HG02884 (cell line): Measurements from ENCODE around the gene DNAJC10.
"Not testable (repeated sequence)": the region's sequence is repeated elsewhere in the genome, so short reads cannot be mapped to it uniquely, and the experiment has no call there.

Experiments
- ATAC-seq: cut with Tn5 transposase; IDR thresholded peaks from one replicate; pipeline ENCODE4 v1.9.1; 2021; ENCODE audit warnings: mild to moderate bottlenecking, moderate library complexity; ENCODE audit not compliant: unreplicated experiment

DNAJC10 gene

GRCh38 chr2:182715892-182716649 lies at the start of gene DNAJC10:
Gene DNAJC10 (plus strand): TSS chr2:182716257. CDS start chr2:182718087, 1,830 bp downstream.
- ATAC-seq = peak; percentile 82

GRCh38 chr2:182666674-182667314 lies 49.3 kb upstream of the DNAJC10 start:
- peak; percentile 85 for ATAC-seq

GRCh38 chr2:182667315-182667695 lies 48.8 kb upstream of the DNAJC10 start:
- ATAC-seq = peak; percentile 18

- no peak for ATAC-seq
These were observed 47.4 kb upstream of the DNAJC10 start for GRCh38 chr2:182668671-182669070.

GRCh38 chr2:182672466-182673165 lies 43.4 kb upstream of the DNAJC10 start:
- ATAC-seq = no peak

- no peak for ATAC-seq
These were observed 35.2 kb upstream of the DNAJC10 start for GRCh38 chr2:182680837-182681236.

- no peak for ATAC-seq
These were observed 33.8 kb upstream of the DNAJC10 start for GRCh38 chr2:182682210-182682609.

GRCh38 chr2:182685559-182685958 lies 30.5 kb upstream of the DNAJC10 start:
- no peak for ATAC-seq

- ATAC-seq = not testable (repeated sequence)
These were observed 29.3 kb upstream of the DNAJC10 start for GRCh38 chr2:182686763-182687162.

GRCh38 chr2:182694189-182694588 lies 21.9 kb upstream of the DNAJC10 start:
- no peak for ATAC-seq

- ATAC-seq = no peak
These were observed 20.3 kb upstream of the DNAJC10 start for GRCh38 chr2:182695776-182696175.

GRCh38 chr2:182698671-182699070 lies 17.4 kb upstream of the DNAJC10 start:
- no peak for ATAC-seq

GRCh38 chr2:182705761-182706160 lies 10.3 kb upstream of the DNAJC10 start:
- no peak for ATAC-seq

GRCh38 chr2:182706751-182707150 lies 9.3 kb upstream of the DNAJC10 start:
- ATAC-seq = no peak

- ATAC-seq = no peak
These were observed 2.5 kb upstream of the DNAJC10 start for GRCh38 chr2:182713601-182714000.

GRCh38 chr2:182715121-182715891 lies 751 bp upstream of the DNAJC10 start:
- no peak for ATAC-seq

- ATAC-seq = peak; percentile 1
These were observed 558 bp downstream of the DNAJC10 start for GRCh38 chr2:182716650-182716979.

GRCh38 chr2:182717416-182717815 lies 1.4 kb downstream of the DNAJC10 start:
- ATAC-seq = peak; percentile 29

- no peak for ATAC-seq
These were observed 1.8 kb downstream of the DNAJC10 start for GRCh38 chr2:182717816-182718215.

GRCh38 chr2:182718459-182718858 lies 2.4 kb downstream of the DNAJC10 start:
- no peak for ATAC-seq

- ATAC-seq = not testable (repeated sequence)
These were observed 3.1 kb downstream of the DNAJC10 start for GRCh38 chr2:182719116-182719515.
